Neural progenitor cell (in vitro differentiated cells): ENCODE results near the gene TNFRSF6B. TPM values are rescaled to one million over a fixed set of nuclear protein-coding genes. Genes with fewer than 3 reads are reported as not detected.

Source experiments
- DNase-seq: peaks from one replicate; pipeline ENCODE4 v3.0.0-alpha.2; 2016; ENCODE audit warnings: low spot score
- H2AFZ ChIP-seq: fragments of 200-600 bp; sonication (generic); replicated peaks from 2 replicates; pipeline ENCODE4 v1.6.1; 2016; ENCODE audit warnings: antibody characterized with exemption
- H3F3A ChIP-seq: fragments of 200-600 bp; sonication (generic); 2 replicates; pipeline ENCODE4 v1.6.1; 2016; ENCODE audit warnings: antibody characterized with exemption, low read depth
- H3K27ac ChIP-seq: fragments of 200-600 bp; sonication (generic); 2 replicates; pipeline ENCODE4 v1.5.1; 2016; ENCODE audit warnings: mild to moderate bottlenecking
- H3K27me3 ChIP-seq: fragments of 200-600 bp; sonication (generic); 2 replicates; pipeline ENCODE4 v1.6.1; 2016; ENCODE audit warnings: mild to moderate bottlenecking, moderate library complexity
- H3K36me3 ChIP-seq: fragments of 200-600 bp; sonication (generic); 2 replicates; pipeline ENCODE4 v1.5.1; 2016
- H3K4me1 ChIP-seq: fragments of 200-600 bp; sonication (generic); 2 replicates; pipeline ENCODE4 v1.6.1; 2016; ENCODE audit warnings: mixed run types
- H3K4me2 ChIP-seq: fragments of 200-600 bp; sonication (generic); 2 replicates; pipeline ENCODE4 v1.6.1; 2016
- H3K4me3 ChIP-seq: fragments of 200-600 bp; sonication (generic); 2 replicates; pipeline ENCODE4 v1.5.1; 2016
- H3K79me2 ChIP-seq: fragments of 200-600 bp; sonication (generic); 2 replicates; pipeline ENCODE4 v1.6.1; 2016; ENCODE audit warnings: low read depth
- H3K9ac ChIP-seq: fragments of 200-600 bp; sonication (generic); 2 replicates; pipeline ENCODE4 v1.6.1; 2016
- H3K9me3 ChIP-seq: fragments of 200-600 bp; sonication (generic); 2 replicates; pipeline ENCODE4 v1.5.1; 2016; ENCODE audit warnings: low read depth
- H4K20me1 ChIP-seq: fragments of 200-600 bp; sonication (generic); 2 replicates; pipeline ENCODE4 v1.6.1; 2016; ENCODE audit warnings: low read depth
- H3K27ac Mint-ChIP-seq: 3 replicates; pipeline ENCODE4 v1.8.0; 2021; ENCODE audit warnings: mixed read lengths
- H3K27me3 Mint-ChIP-seq: 2 replicates; pipeline ENCODE4 v1.8.0; 2022; ENCODE audit warnings: low read depth, mild to moderate bottlenecking, inconsistent platforms, moderate library complexity, mixed read lengths; ENCODE audit not compliant: insufficient read depth
- H3K36me3 Mint-ChIP-seq: 3 replicates; pipeline ENCODE4 v1.8.0; 2021; ENCODE audit warnings: mixed read lengths
- H3K4me1 Mint-ChIP-seq: 3 replicates; pipeline ENCODE4 v1.8.0; 2021; ENCODE audit warnings: mixed read lengths
- H3K4me3 Mint-ChIP-seq: 3 replicates; pipeline ENCODE4 v1.8.0; 2021; ENCODE audit warnings: mild to moderate bottlenecking, moderate library complexity, mixed read lengths
- H3K9me3 Mint-ChIP-seq: 3 replicates; pipeline ENCODE4 v1.8.0; 2020; ENCODE audit warnings: mixed read lengths
- CTCF ChIP-seq: fragments of 200-600 bp; sonication (generic); IDR thresholded peaks from 2 replicates; pipeline ENCODE4 v1.5.1; 2017; ENCODE audit warnings: antibody characterized with exemption, mild to moderate bottlenecking
- EZH2 ChIP-seq: fragments of 200-600 bp; sonication (generic); IDR thresholded peaks from 2 replicates; pipeline ENCODE4 v1.6.1; 2017; ENCODE audit warnings: antibody characterized with exemption, mild to moderate bottlenecking, moderate library complexity
- EZH2phosphoT487 ChIP-seq: fragments of 200-600 bp; sonication (generic); IDR thresholded peaks from 2 replicates; pipeline ENCODE4 v1.6.1; 2017; ENCODE audit warnings: antibody characterized with exemption
- total RNA-seq: library from RNA; depleted of rRNA; stranded (reverse); fragments of >200 nt; gene quantifications from 2 replicates; pipeline ENCODE4 v1.2.3, GENCODE V29; 2015; ENCODE audit warnings: low replicate concordance

The TNFRSF6B gene
- total RNA-seq, 1 donor from 2014 or later = not detected

GRCh38 chr20:63701329-63702035 is 5.0 kb downstream of the TNFRSF6B start:
- Mint-ChIP-seq H3K9me3 (no peaks in the 10 kb centered on the region), H3K4me1 (peaks cover 1% of the 10 kb centered on the region), H3K36me3 (peaks cover 6% of the 10 kb centered on the region), H3K27ac (no peak overlapping the region), H3K27me3 (peaks cover 6% of the 10 kb centered on the region), H3K4me3 (no peak overlapping the region)
- H3K27me3 ChIP-seq = no peaks in the 10 kb centered on the region
- TF ChIP-seq EZH2phosphoT487 (no peak), CTCF (no peak), EZH2 (no peak)
- no peak overlapping the region for H3K9ac ChIP-seq
- no peaks in the 10 kb centered on the region for H3F3A ChIP-seq
- H4K20me1 ChIP-seq = peaks cover 7% of the 10 kb centered on the region
- H3K4me3 ChIP-seq = no peak overlapping the region
- H3K4me1 ChIP-seq = peaks cover 7% of the 10 kb centered on the region
- no peak overlapping the region for H2AFZ ChIP-seq
- no peak overlapping the region for H3K27ac ChIP-seq
- DNase-seq = no peak
- no peaks in the 10 kb centered on the region for H3K9me3 ChIP-seq
- no peak overlapping the region for H3K4me2 ChIP-seq
- H3K36me3 ChIP-seq = no peaks in the 10 kb centered on the region
- peaks cover 10% of the 10 kb centered on the region for H3K79me2 ChIP-seq

- no peak for DNase-seq
- no peak overlapping the region for H3K4me3 Mint-ChIP-seq
- peaks cover 9% of the 10 kb centered on the region for H3K27me3 Mint-ChIP-seq
These were observed 5.7 kb downstream of the TNFRSF6B start for GRCh38 chr20:63702036-63702665.

GRCh38 chr20:63702751-63703470 is 6.5 kb downstream of the TNFRSF6B start:
- Histone ChIP-seq H3K9me3 (no peaks in the 10 kb centered on the region), H3K4me2 (no peak overlapping the region), H2AFZ (no peak overlapping the region), H3K4me3 (no peak overlapping the region), H3K9ac (no peak overlapping the region), H3K36me3 (no peaks in the 10 kb centered on the region), H3F3A (no peaks in the 10 kb centered on the region), H3K79me2 (peaks cover 22% of the 10 kb centered on the region), H3K27ac (no peak overlapping the region), H4K20me1 (peaks cover 9% of the 10 kb centered on the region), H3K4me1 (no peaks in the 10 kb centered on the region), H3K27me3 (no peaks in the 10 kb centered on the region)
- Mint-ChIP-seq H3K9me3 (no peaks in the 10 kb centered on the region), H3K4me3 (no peak overlapping the region), H3K27ac (no peak overlapping the region), H3K4me1 (peaks cover 8% of the 10 kb centered on the region), H3K36me3 (peaks cover 10% of the 10 kb centered on the region), H3K27me3 (peaks cover 4% of the 10 kb centered on the region)
- TF ChIP-seq CTCF = no peak
- TF ChIP-seq EZH2phosphoT487 = no peak
- no peak for TF ChIP-seq EZH2
- DNase-seq = no peak

More at GRCh38 chr20:63702036-63702665, 5.7 kb downstream of the TNFRSF6B start:
- H3K79me2 ChIP-seq = peaks cover 17% of the 10 kb centered on the region
- Mint-ChIP-seq H3K27ac (no peak overlapping the region), H3K4me1 (peaks cover 8% of the 10 kb centered on the region), H3K36me3 (peaks cover 10% of the 10 kb centered on the region), H3K9me3 (no peaks in the 10 kb centered on the region)
- no peak overlapping the region for H3K27ac ChIP-seq
- TF ChIP-seq EZH2phosphoT487 (no peak), EZH2 (no peak), CTCF (no peak)
- no peaks in the 10 kb centered on the region for H3F3A ChIP-seq
- no peak overlapping the region for H3K4me2 ChIP-seq
- no peaks in the 10 kb centered on the region for H3K9me3 ChIP-seq
- H4K20me1 ChIP-seq = peaks cover 9% of the 10 kb centered on the region
- peaks cover 3% of the 10 kb centered on the region for H3K4me1 ChIP-seq
- no peak overlapping the region for H3K9ac ChIP-seq
- no peaks in the 10 kb centered on the region for H3K36me3 ChIP-seq
- no peak overlapping the region for H3K4me3 ChIP-seq
- no peaks in the 10 kb centered on the region for H3K27me3 ChIP-seq
- no peak overlapping the region for H2AFZ ChIP-seq
